ENCODE data around the gene KIAA0825.

DNA sequence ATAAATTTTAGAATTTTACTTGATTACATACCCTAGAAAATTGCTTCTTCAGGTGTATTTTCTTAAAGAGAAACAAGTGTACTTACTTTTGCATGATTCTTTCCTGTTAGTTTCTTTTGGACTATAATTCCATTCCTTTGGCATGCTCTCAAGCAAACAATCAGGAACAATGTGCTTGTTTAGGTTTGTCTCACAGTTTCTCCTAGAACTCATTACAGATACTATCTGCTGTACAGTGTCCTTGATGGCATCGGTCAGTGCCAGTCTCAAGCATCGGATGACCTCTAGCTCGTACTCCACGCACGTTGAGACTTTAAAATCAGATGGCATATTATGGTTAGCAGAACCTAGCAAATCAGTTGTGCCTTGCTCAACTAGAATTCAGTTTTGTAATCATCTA lies 214.9 kb downstream of the KIAA0825 start:
- TF ChIP-seq, protein P1, sequence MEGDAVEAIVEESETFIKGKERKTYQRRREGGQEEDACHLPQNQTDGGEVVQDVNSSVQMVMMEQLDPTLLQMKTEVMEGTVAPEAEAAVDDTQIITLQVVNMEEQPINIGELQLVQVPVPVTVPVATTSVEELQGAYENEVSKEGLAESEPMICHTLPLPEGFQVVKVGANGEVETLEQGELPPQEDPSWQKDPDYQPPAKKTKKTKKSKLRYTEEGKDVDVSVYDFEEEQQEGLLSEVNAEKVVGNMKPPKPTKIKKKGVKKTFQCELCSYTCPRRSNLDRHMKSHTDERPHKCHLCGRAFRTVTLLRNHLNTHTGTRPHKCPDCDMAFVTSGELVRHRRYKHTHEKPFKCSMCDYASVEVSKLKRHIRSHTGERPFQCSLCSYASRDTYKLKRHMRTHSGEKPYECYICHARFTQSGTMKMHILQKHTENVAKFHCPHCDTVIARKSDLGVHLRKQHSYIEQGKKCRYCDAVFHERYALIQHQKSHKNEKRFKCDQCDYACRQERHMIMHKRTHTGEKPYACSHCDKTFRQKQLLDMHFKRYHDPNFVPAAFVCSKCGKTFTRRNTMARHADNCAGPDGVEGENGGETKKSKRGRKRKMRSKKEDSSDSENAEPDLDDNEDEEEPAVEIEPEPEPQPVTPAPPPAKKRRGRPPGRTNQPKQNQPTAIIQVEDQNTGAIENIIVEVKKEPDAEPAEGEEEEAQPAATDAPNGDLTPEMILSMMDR (IDR thresholded peaks at IDR 0.05): no peak
- no peak for TF ChIP-seq POLR2A (IDR thresholded peaks at IDR 0.05)
